GM13976 (cell line): ENCODE data around the gene DGKB.
"Not testable (repeated sequence)": the region's sequence is repeated elsewhere in the genome, so short reads cannot be mapped to it uniquely, and the experiment has no call there.

Experiments used
- DNase-seq: peaks from one replicate; pipeline ENCODE4 v3.0.0; 2012; ENCODE audit warnings: low spot score
- in situ Hi-C: fragments of 300-500 bp; cut with MboI; formaldehyde crosslinking; loops from one replicate; pipeline ENCODE4 v1.12.0; 2022; ENCODE audit warnings: low sequenced_read_pairs, mixed read lengths, inconsistent platforms; ENCODE audit not compliant: unreplicated experiment
- TF ChIP-seq, protein P1 (sequence below): IDR thresholded peaks from 2 replicates; pipeline ENCODE4 v1.5.1; 2012; ENCODE audit warnings: borderline replicate concordance, mild to moderate bottlenecking; ENCODE audit not compliant: insufficient read depth; ENCODE audit errors: extremely low read depth, missing control alignments, control extremely low read depth

Gene DGKB

DNA sequence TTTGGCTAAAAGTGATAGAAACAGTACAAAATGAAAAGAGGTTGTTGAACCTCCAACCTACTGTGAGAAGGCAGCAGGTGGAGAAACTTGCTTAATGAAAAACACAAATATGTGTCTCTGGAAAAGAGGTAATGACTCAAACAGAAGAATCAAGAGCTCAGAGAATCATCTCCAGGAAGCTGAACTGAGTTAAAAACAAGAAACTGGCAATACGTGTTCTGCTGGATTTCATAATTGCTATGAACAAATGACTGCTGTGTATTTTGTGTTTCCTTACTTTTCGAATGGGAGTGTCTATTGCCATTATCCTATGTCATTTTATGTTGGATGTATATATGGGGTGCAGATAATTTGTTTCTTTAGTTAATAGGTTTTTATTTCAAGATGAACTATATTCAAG, 401.1 kb downstream of the DGKB start:
- TF ChIP-seq, protein P1, sequence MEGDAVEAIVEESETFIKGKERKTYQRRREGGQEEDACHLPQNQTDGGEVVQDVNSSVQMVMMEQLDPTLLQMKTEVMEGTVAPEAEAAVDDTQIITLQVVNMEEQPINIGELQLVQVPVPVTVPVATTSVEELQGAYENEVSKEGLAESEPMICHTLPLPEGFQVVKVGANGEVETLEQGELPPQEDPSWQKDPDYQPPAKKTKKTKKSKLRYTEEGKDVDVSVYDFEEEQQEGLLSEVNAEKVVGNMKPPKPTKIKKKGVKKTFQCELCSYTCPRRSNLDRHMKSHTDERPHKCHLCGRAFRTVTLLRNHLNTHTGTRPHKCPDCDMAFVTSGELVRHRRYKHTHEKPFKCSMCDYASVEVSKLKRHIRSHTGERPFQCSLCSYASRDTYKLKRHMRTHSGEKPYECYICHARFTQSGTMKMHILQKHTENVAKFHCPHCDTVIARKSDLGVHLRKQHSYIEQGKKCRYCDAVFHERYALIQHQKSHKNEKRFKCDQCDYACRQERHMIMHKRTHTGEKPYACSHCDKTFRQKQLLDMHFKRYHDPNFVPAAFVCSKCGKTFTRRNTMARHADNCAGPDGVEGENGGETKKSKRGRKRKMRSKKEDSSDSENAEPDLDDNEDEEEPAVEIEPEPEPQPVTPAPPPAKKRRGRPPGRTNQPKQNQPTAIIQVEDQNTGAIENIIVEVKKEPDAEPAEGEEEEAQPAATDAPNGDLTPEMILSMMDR, result no peak
- in situ Hi-C loops, result no loop called here
- DNase-seq, result no peak

DNA sequence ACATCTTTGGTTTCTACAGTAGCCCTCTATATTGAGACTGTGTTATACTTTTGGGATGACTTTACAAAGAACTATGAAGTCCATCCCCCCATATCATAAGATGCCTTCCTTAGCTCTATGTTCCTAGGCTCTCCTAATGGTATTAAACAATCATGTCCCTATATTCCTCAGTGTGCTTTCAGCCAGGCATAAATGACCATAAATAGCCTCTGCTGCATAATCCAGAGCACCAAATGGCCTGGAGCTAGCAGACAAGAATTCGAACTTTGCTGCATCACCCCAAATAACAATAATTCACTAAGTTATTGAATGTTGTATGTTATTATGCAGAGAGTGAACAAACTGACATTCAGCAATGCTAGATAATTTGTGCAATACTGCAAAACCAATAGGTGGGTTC, 405.2 kb downstream of the DGKB start:
- in situ Hi-C loops, result no loop called here
- TF ChIP-seq, protein P1, result no peak
- no peak for DNase-seq

DNA sequence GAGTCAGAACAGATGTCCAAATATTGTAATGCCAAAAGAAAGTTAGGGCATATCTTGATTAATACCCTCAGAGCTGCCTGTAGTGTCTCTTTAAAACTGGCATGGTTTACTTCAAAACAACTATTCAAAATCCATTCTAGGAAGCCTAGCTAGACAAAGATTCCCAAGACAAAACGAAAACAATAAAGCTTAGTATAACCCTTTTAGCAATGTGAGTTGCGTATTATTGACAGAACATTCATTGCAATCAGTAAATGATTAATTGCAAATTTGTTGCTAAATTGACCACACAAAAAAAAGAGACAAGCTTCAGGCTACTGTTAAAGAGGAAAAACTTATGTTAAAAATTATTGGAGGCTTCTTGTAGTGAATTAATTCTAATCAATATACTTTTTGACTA, 406.9 kb downstream of the DGKB start:
- in situ Hi-C loops, result no loop called here
- DNase-seq, result no peak
- TF ChIP-seq, protein P1, result no peak

DNA sequence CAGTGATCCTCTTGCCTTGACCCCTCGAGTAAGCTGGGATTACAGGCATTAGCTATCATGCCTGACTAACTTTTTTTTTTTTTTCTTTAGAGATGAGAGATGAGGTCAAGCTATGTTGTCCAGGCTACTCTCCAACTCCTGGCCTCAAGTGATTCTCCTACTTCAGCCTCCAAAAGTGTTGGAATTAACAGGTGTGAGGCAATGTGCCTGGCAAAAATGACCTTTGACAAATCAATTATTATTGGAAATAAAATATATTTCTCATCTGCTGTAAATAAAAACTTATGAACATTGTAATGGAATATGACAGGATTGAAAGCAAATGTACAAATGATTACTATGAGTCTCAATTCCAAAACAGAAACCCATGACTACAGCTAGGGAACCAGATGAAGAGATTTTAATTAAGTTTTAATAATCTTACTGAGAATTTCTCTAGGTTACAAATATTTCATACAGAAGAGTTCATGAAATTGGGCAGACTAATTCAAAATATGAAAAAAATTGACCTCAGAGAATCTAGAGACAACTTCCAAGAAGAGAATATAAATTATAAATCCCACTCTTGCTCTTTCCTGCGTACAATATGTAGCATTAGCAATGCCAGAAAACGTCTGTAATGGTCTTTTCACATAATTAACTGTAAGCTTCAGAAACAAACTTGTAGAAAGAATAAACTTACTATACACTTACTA, 414.7 kb downstream of the DGKB start:
- in situ Hi-C loops, result no loop called here

DNA sequence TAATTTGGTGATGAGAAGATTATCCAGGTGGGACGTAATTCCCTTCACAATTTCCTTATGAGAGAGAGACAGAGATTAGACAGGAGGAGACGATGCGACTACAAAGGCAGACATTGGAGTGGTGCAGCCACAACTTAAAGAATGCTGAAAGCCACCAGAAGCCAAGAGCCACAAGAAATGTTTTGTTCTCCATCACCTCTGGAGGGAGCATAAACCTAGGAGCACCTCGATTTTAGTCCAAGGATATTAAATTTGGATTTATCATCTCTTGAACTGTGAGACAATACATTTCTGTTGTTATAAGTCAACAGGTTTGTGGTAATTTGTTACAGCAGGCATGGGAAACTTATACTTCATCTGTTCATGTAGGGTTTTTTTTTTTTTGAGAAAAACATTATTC, 418.9 kb downstream of the DGKB start:
- TF ChIP-seq, protein P1, result no peak
- in situ Hi-C loops, result no loop called here
- no peak for DNase-seq

More for the DNA sequence above, 414.7 kb downstream of the DGKB start:
- no peak for DNase-seq
- TF ChIP-seq, protein P1, result no peak

DNA sequence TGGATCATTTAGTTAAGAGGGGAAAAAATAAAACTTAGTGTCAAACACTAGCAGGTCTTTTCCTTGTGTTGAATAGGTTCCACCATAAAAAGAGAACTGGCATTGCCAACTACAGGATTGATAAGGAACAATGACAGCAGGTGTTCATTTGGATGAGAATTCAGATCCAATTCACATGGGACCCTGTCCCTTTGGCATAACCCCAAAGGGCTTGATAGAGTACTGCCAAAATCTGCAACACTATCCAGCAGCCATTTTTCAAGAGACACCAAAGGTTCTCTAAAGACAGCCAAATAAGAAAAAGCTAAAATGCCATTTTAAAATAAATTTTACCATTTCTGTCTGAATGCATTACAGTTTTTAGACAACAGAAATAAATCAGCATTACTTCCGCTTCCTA, 422.3 kb downstream of the DGKB start:
- DNase-seq, result no peak
- in situ Hi-C loops, result no loop called here
- TF ChIP-seq, protein P1, result no peak

DNA sequence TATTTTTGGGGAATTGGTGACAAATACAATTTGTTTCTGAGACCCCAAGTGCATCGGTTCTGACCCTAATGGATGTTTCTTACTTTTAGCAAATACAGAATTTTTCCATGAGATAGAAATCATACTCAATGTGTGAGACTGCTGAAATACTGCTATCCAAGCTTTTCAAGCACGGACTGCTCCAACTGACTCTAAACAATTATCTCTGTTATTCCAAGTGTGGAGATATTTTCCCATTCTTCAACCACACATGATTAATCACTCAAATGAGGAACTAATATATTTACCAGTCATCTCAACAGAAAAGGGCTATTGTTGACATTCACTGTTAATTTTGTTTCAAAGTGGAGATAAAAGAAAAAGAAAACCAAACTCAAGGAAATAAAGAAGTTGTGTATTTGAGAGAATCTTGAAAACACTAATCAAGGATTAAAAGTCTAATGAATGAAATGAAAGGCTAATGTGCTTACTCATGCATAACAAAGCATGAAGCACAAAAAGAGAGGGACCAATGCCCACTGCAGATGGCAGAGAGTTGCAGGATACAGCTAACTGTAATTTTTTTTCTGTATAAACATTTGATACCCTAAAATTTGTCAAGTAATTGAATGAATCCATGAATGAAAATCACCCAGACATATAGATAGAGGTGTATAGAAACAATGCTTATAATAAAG, 423.6 kb downstream of the DGKB start:
- in situ Hi-C loops, result no loop called here
- TF ChIP-seq, protein P1, result no peak
- no peak for DNase-seq

DNA sequence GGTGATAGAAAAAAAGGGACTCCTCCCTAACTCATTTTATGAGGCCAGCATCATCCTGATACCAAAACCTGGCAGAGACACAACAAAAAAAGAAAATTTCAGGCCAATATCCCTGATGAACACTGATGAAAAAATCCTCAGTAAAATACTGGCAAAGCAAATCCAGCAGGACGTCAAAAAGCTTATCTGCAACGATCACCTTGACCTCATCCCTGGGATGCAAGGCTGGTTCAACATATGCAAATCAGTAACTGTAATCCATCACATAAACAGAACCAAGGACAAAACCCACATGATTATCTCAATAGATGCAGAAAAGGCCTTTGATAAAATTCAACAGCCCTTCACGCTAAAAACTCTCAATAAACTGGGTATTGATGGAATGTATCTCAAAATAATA, 440.8 kb downstream of the DGKB start:
- in situ Hi-C loops, result loop anchor here (25.0 kb wide), 1 partner anchor 1174 kb away; no protein-coding TSS in a partner anchor
- DNase-seq, result not testable (repeated sequence)

DNA sequence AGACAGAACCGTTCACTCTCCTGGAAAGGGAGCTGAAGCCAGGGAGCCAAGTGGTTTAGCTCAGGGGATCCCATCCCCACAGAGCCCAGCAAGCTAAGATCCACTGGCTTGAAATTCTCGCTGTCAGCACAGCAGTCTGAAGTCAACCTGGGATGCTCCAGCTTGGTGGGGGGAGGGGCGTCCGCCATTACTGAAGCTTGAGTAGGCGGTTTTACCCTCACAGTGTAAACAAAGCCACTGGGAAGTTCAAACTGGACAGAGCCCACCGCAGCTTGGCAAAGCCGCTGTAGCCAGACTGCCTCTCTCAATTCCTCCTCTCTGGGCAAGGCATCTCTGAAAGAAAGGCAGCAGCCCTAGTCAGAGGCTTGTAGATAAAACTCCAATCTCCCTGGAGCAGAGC, 443.7 kb downstream of the DGKB start:
- in situ Hi-C loops, result loop anchor here (25.0 kb wide), 1 partner anchor 1172 kb away; no protein-coding TSS in a partner anchor
- DNase-seq, result not testable (repeated sequence)
